IMR-90 (cell line): ENCODE measurements around the gene CD79A. TPM values are rescaled to one million over a fixed set of nuclear protein-coding genes. Genes with fewer than 3 reads are reported as not detected.

Source experiments
- ATAC-seq: fragments of 200-7000 bp; cut with Tn5 transposase; 2 replicates; pipeline ENCODE4 v1.9.1; 2020; ENCODE audit warnings: low read depth, mild to moderate bottlenecking, moderate library complexity
- BruUV-seq: library from RNA; stranded (reverse); fragments of 400-500 nt; replicated peaks from 2 replicates; lab custom pipeline; 2021; lab: Mats Ljungman, UMichigan
- CTCF ChIA-PET: fragments of 300-600 bp; formaldehyde crosslinking; extraction: SDS; loops from one replicate; lab custom pipeline; 2021; ENCODE audit warnings: antibody characterized with exemption; lab: Yijun Ruan, JAX
- POLR2A ChIA-PET: fragments of 300-600 bp; sonication (Branson Sonifier 250); formaldehyde crosslinking; loops from one replicate; lab custom pipeline; 2022; ENCODE audit warnings: antibody characterized with exemption; ENCODE audit not compliant: unreplicated experiment; lab: Charles Lee
- DNase-seq: peaks from one replicate; pipeline ENCODE4 v3.0.0; 2013
- H2AFZ ChIP-seq: replicated peaks from 2 replicates; pipeline ENCODE3; 2013; ENCODE audit warnings: low read length, mild to moderate bottlenecking; ENCODE audit not compliant: poor library complexity
- H2AK5ac ChIP-seq: 2 replicates; pipeline ENCODE4 v1.6.1; 2013; ENCODE audit warnings: low read depth, low read length, inconsistent platforms
- H2AK9ac ChIP-seq: replicated peaks from 2 replicates; pipeline ENCODE3; 2013; ENCODE audit warnings: mild to moderate bottlenecking, low read depth, low read length, moderate library complexity; ENCODE audit not compliant: poor library complexity
- H2BK120ac ChIP-seq: 2 replicates; pipeline ENCODE4 v1.6.1; 2013; ENCODE audit warnings: low read depth, low read length, inconsistent platforms
- H2BK15ac ChIP-seq: 3 replicates; pipeline ENCODE4 v1.6.1; 2013; ENCODE audit warnings: low read depth, low read length, inconsistent platforms
- H2BK20ac ChIP-seq: 2 replicates; pipeline ENCODE4 v1.6.1; 2013; ENCODE audit warnings: low read depth, mild to moderate bottlenecking, inconsistent platforms, low read length, moderate library complexity
- H2BK5ac ChIP-seq: 2 replicates; pipeline ENCODE4 v1.6.1; 2013; ENCODE audit warnings: mild to moderate bottlenecking, low read depth, low read length, inconsistent platforms; ENCODE audit not compliant: poor library complexity, severe bottlenecking
- H3K14ac ChIP-seq: replicated peaks from 2 replicates; pipeline ENCODE4 v1.6.1; 2013; ENCODE audit warnings: low read depth, low read length, inconsistent platforms
- H3K18ac ChIP-seq: 2 replicates; pipeline ENCODE4 v1.6.1; 2013; ENCODE audit warnings: low read depth, low read length, control low read depth
- H3K23ac ChIP-seq: 2 replicates; pipeline ENCODE4 v1.6.1; 2013; ENCODE audit warnings: low read depth, low read length, inconsistent platforms
- H3K27ac ChIP-seq: 2 replicates; pipeline ENCODE4 v1.5.1; 2013; ENCODE audit warnings: mild to moderate bottlenecking, control low read depth, low read length; ENCODE audit not compliant: insufficient read depth
- H3K27me3 ChIP-seq: 2 replicates; pipeline ENCODE4 v1.6.1; 2013; ENCODE audit warnings: low read length; ENCODE audit not compliant: control insufficient read depth, insufficient read depth
- H3K36me3 ChIP-seq: 2 replicates; pipeline ENCODE4 v1.6.1; 2013; ENCODE audit warnings: low read length, mixed read lengths; ENCODE audit not compliant: control insufficient read depth, insufficient read depth
- H3K4ac ChIP-seq: 2 replicates; pipeline ENCODE4 v1.6.1; 2013; ENCODE audit warnings: low read depth, low read length, inconsistent platforms
- H3K4me1 ChIP-seq: 2 replicates; pipeline ENCODE4 v1.6.1; 2013; ENCODE audit warnings: low read length, mixed read lengths; ENCODE audit not compliant: control insufficient read depth, insufficient read depth
- H3K4me2 ChIP-seq: 2 replicates; pipeline ENCODE4 v1.6.1; 2013; ENCODE audit warnings: low read depth, mild to moderate bottlenecking, control low read depth, low read length, moderate library complexity
- H3K4me3 ChIP-seq: 2 replicates; pipeline ENCODE4 v1.5.1; 2013; ENCODE audit warnings: low read depth, mild to moderate bottlenecking, control low read depth, low read length, moderate library complexity; ENCODE audit not compliant: insufficient read depth
- H3K56ac ChIP-seq: 2 replicates; pipeline ENCODE4 v1.6.1; 2013; ENCODE audit warnings: low read length, inconsistent platforms; ENCODE audit not compliant: insufficient read depth; ENCODE audit errors: extremely low read depth
- H3K79me1 ChIP-seq, 2 experiments: 2 replicates each; pipeline ENCODE4 v1.6.1; 2013; ENCODE audit warnings: low read length in 2 of 2, inconsistent platforms in 1 of 2, low read depth in 1 of 2
- H3K9ac ChIP-seq: 2 replicates; pipeline ENCODE4 v1.6.1; 2013; ENCODE audit warnings: low read depth, low read length, control low read depth
- H3K9me1 ChIP-seq: 2 replicates; pipeline ENCODE4 v1.6.1; 2013; ENCODE audit warnings: low read length, inconsistent platforms; ENCODE audit not compliant: insufficient read depth
- H3K9me3 ChIP-seq: 2 replicates; pipeline ENCODE4 v1.6.1; 2013; ENCODE audit warnings: low read length; ENCODE audit not compliant: control insufficient read depth, insufficient read depth
- H4K20me1 ChIP-seq: 2 replicates; pipeline ENCODE4 v1.6.1; 2013; ENCODE audit warnings: low read length, inconsistent platforms; ENCODE audit not compliant: insufficient read depth
- H4K5ac ChIP-seq: 2 replicates; pipeline ENCODE4 v1.6.1; 2013; ENCODE audit warnings: mild to moderate bottlenecking, low read depth, low read length, control low read depth
- H4K8ac ChIP-seq, 2 experiments: 2 replicates each; pipeline ENCODE4 v1.6.1; 2013; ENCODE audit warnings: low read depth in 2 of 2, low read length in 2 of 2, control low read depth in 1 of 2, inconsistent platforms in 1 of 2
- H4K91ac ChIP-seq: 2 replicates; pipeline ENCODE4 v1.6.1; 2013; ENCODE audit warnings: low read depth, low read length, inconsistent platforms; ENCODE audit not compliant: insufficient read depth
- BHLHE40 ChIP-seq: fragments of 150-350 bp; IDR thresholded peaks from 2 replicates; pipeline ENCODE4 v1.6.1; 2016; ENCODE audit warnings: mild to moderate bottlenecking, low read depth, low read length
- FOS ChIP-seq: fragments of 150-350 bp; IDR thresholded peaks from 2 replicates; pipeline ENCODE4 v1.6.1; 2016; ENCODE audit warnings: low read depth, low read length
- WGBS, 2 experiments: methylation state at CpG; one replicate each; pipeline versions ENCODE4 v1.1.5 to v1.1.7; 2013; ENCODE audit warnings: missing lambda C conversion rate in 2 of 2; ENCODE audit not compliant: insufficient read length in 1 of 2; ENCODE audit errors: extremely low coverage in 2 of 2; 5-methylcytosine and 5-hydroxymethylcytosine counted together
- dilution Hi-C: fragments of 300-500 bp; cut with HindIII; formaldehyde crosslinking; loops from one replicate; pipeline ENCODE4 v1.14.3; 2018; ENCODE audit warnings: low sequenced_read_pairs; ENCODE audit not compliant: unreplicated experiment
- in situ Hi-C: fragments of 300-500 bp; cut with MboI; formaldehyde crosslinking; loops from 3 replicates; pipeline ENCODE4 v1.14.3; 2019; ENCODE audit warnings: low sequenced_read_pairs, inconsistent platforms, mixed read lengths
- intact Hi-C: fragments of 100-400 bp; cut with micrococcal nuclease; formaldehyde crosslinking; loops from 2 replicates; pipeline ENCODE4 v1.10.0; 2022
- polyA plus RNA-seq, 3 experiments: library from polyadenylated mRNA; depleted of rRNA; stranded (reverse); fragments of >200 nt; gene quantifications; 2 replicates each; pipeline ENCODE4 v1.2.3, GENCODE V29; 2012; ENCODE audit warnings: low replicate concordance in 1 of 3
- total RNA-seq: library from RNA; depleted of rRNA; stranded (reverse); fragments of >200 nt; gene quantifications from 2 replicates; pipeline ENCODE4 v1.2.3, GENCODE V29; 2012

CD79A gene
- total and polyA plus RNA-seq, 2 of the 4 experiments (the other 2 are of a cell fraction) = 0.19 TPM; not detected in 1

DNA sequence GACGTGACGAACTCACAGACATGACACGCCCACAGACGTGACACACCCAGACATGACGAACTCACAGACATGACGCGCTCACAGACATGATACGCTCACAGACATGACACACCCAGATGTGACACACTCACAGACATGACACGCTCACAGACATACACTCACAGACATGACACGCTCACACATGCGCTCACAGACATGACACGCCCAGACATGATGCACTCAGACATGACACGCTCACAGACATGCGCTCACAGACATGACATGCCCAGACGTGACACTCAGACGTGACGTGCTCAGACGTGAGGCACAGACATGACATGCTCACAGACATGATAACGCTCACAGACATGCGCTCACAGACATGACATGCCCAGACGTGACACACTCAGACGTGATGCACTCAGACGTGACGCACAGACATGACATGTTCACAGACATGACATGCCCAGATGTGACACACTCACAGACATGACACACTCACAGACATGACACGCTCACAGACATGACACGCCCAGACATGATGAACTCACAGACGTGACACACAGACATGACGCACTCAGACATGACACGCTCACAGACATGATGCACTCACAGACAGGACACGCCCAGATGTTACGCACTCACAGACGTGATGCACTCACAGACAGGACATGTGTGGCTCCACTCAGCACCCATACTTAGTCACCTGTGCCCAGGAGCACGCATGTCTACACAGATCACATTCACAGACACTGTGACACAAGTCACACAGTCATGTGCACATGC, 43.1 kb downstream of the CD79A start:
- ATAC-seq = no peak
- H4K91ac ChIP-seq = no peak overlapping the region
- no peak overlapping the region for H3K23ac ChIP-seq
- no peak overlapping the region for H3K56ac ChIP-seq
- H2AK5ac ChIP-seq = peak overlapping the region; percentile 27; the same call in 1 of the 2 replicates
- ChIA-PET CTCF (no interaction called here), POLR2A (no interaction called here)
- peaks cover 21% of the 10 kb centered on the region for H4K20me1 ChIP-seq
- TF ChIP-seq FOS (0 out of 2 replicates have a peak, but pooled peaks have one; percentile 17), BHLHE40 (no peak)
- H3K4me1 ChIP-seq = 0 out of 2 replicates have a peak, but pooled peaks cover 2% of the 10 kb centered on the region
- H3K9ac ChIP-seq = no peak overlapping the region
- H3K18ac ChIP-seq = no peak overlapping the region
- in situ Hi-C loops (no loop called here), dilution Hi-C loops (no loop called here), intact Hi-C loops (no loop called here)
- no peak overlapping the region for H4K8ac ChIP-seq
- H3K4ac ChIP-seq = no peak overlapping the region
- H3K14ac ChIP-seq = no peak overlapping the region
- H3K4me3 ChIP-seq = no peak overlapping the region
- H3K27ac ChIP-seq = no peak overlapping the region
- no peak overlapping the region for H3K4me2 ChIP-seq
- WGBS, 2 experiments = 90% methylated on average over 26 of the region's 33 CpGs; no CpG with 5 or more reads in 1 of the 2 experiments
- H3K79me1 ChIP-seq = no peaks in the 10 kb centered on the region
- no peaks in the 10 kb centered on the region for H3K9me3 ChIP-seq
- BruUV-seq = no TSS peak
- H3K9me1 ChIP-seq = peaks cover 20% of the 10 kb centered on the region
- peaks cover 86% of the 10 kb centered on the region for H3K27me3 ChIP-seq
- no peak overlapping the region for H2BK120ac ChIP-seq
- H2BK15ac ChIP-seq = no peak overlapping the region
- DNase-seq = no peak
- no peak overlapping the region for H2BK5ac ChIP-seq
- H2BK20ac ChIP-seq = no peak overlapping the region
- H4K5ac ChIP-seq = no peak overlapping the region
- peak overlapping the region; percentile 56 for H2AFZ ChIP-seq
- peak overlapping the region; percentile 70 for H2AK9ac ChIP-seq
- no peaks in the 10 kb centered on the region for H3K36me3 ChIP-seq
